HL-60 (cell line): Measurements from ENCODE around the gene TBC1D16.

ENCODE experiments used
- CTCF ChIP-seq: IDR thresholded peaks from one replicate; pipeline ENCODE4 v1.5.1; 2011; ENCODE audit warnings: low read length, control low read depth, inconsistent platforms; ENCODE audit not compliant: insufficient read depth
- GABPA ChIP-seq: IDR thresholded peaks from 2 replicates; pipeline ENCODE4 v1.6.1; 2012; ENCODE audit warnings: low read depth
- REST ChIP-seq: IDR thresholded peaks from 2 replicates; pipeline ENCODE4 v1.6.1; 2012; ENCODE audit warnings: low read depth; ENCODE audit not compliant: insufficient replicate concordance

GRCh38 chr17:79890706-79891105 lies 145.0 kb downstream of the TBC1D16 start:
- no peak for TF ChIP-seq CTCF
- no peak for TF ChIP-seq GABPA
- TF ChIP-seq REST = no peak
